ENCODE measurements around the gene FERMT3. TPM values are rescaled to one million over a fixed set of nuclear protein-coding genes. Genes with fewer than 3 reads are reported as not detected.

FERMT3 gene
- total and polyA plus RNA-seq, 2 of the 8 experiments (the other 6 are each of a cell fraction or from before 2014, with no cell fraction given): 1.4 to 3.7 TPM

DNA sequence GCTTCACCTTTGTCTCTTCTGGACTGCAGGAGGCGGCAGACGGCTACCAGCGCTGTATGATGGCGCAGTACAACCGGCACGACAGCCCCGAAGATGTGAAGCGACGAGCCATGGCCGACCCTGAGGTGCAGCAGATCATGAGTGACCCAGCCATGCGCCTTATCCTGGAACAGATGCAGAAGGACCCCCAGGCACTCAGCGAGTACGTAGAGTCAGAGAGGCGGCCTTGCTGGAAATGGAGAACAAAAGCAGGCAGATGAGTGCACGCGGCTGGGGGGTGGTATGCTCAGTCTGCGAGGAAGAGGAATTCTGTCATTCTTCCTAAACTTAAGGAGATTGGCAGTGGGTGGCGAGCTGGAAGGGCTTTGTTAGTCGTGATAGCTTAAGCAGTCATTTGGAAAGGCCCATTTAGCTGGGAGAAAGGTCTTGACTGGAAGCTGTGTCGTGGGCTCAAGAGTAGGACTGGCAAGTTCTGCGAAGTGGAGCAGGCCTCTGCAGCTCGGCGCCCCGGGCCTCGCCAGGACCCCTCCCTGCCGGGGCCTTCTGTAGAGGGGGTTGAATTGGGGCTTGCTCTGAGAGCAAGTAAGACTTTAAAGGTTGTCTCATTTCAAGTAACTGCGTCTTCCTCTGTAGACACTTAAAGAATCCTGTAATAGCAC lies 3.0 kb upstream of the FERMT3 start:
- Histone ChIP-seq H3K27ac (ENCODE audit: low read depth, low read length) (no peak overlapping the region), H4K8ac (ENCODE audit: extremely low read depth, insufficient read depth, low read length) (no peak overlapping the region), H3K18ac (ENCODE audit: extremely low read depth, low read length) (no peak overlapping the region), H3K14ac (ENCODE audit: insufficient read length) (no peak overlapping the region), H3K9ac (replicated peaks in 1 of 4; ENCODE audit: extremely low read depth in 1 of 4, low read depth in 3 of 4, low read length in 3 of 4) (no peak overlapping the region), H3K79me1 (ENCODE audit: low read depth, low read length) (no peaks in the 10 kb centered on the region), H4K5ac (ENCODE audit: insufficient read length, low read depth, low read length) (no peak overlapping the region), H2AK5ac (ENCODE audit: low read depth, low read length) (no peak overlapping the region), H3K79me2 (ENCODE audit: control insufficient read depth in 1 of 2, insufficient read depth in 2 of 2, low read length in 2 of 2) (no peaks in the 10 kb centered on the region), H3K23ac (ENCODE audit: insufficient read length) (no peak overlapping the region), H3K4me2 (ENCODE audit: insufficient read depth in 1 of 2, low read depth in 2 of 2, low read length in 2 of 2) (no peak overlapping the region), H2BK120ac (replicated peaks; ENCODE audit: low read depth, low read length) (no peak overlapping the region), H2BK12ac (ENCODE audit: low read depth, low read length) (no peak overlapping the region), H4K20me1 (replicated peaks in 1 of 2; ENCODE audit: control insufficient read depth in 1 of 2, insufficient read depth in 2 of 2, low read length in 2 of 2) (peaks cover 5 to 21% of the 10 kb centered on the region in 2 experiments), H3K27me3 (replicated peaks in 1 of 4; ENCODE audit: control insufficient read depth in 3 of 4, extremely low read depth in 1 of 4, insufficient read depth in 3 of 4, low read length in 3 of 4) (no peaks in the 10 kb centered on the region; a peak in 1 of 7 replicates), H4K91ac (replicated peaks; ENCODE audit: insufficient read length, low read length) (no peak overlapping the region), H3K9me3 (ENCODE audit: insufficient read depth in 2 of 2, low read depth in 1 of 2, low read length in 1 of 2) (no peaks in the 10 kb centered on the region), H3K4ac (replicated peaks; ENCODE audit: insufficient read length, low read depth, low read length) (no peak overlapping the region), H3K56ac (replicated peaks; ENCODE audit: insufficient read length, low read depth, low read length) (no peak overlapping the region), H3K4me1 (replicated peaks in 1 of 4; ENCODE audit: control insufficient read depth in 3 of 4, insufficient read depth in 4 of 4, low read length in 3 of 4) (peaks cover 0 to 5% (median 0%) of the 10 kb centered on the region in 4 experiments; a peak in 3 of 7 replicates), H2BK5ac (ENCODE audit: low read depth, low read length) (no peak overlapping the region), H2BK15ac (ENCODE audit: low read length) (no peak overlapping the region), H3K4me3 (ENCODE audit: extremely low read depth in 1 of 4, insufficient read depth in 2 of 4, low read depth in 3 of 4, low read length in 4 of 4) (no peak overlapping the region), H2AFZ (ENCODE audit: low read length) (no peak overlapping the region), H3K23me2 (ENCODE audit: low read depth, low read length) (no peaks in the 10 kb centered on the region; the same call in 1 of the 2 replicates), H2BK20ac (ENCODE audit: low read length) (no peak overlapping the region), H3K36me3 (ENCODE audit: control insufficient read depth in 2 of 4, insufficient read depth in 4 of 4, low read length in 3 of 4) (peaks cover 41 to 71% (median 57%) of the 10 kb centered on the region in 4 experiments)
- FAIRE-seq: no peak
- no peak for DNase-seq (ENCODE audit: low read depth in 1 of 2, low spot score in 2 of 2)
- CTCF ChIA-PET (ENCODE audit: partially characterized antibody): interaction anchor here (1.0 to 7.4 kb wide), 21 partner anchors 11 to 208 kb away, joined by 3 to 68 read pairs (median 6); partner anchors contain the start of genes ESRRA, NUDT22, PLCB3 and TRMT112
- POLR2A ChIA-PET (ENCODE audit: partially characterized antibody): interaction anchor here (1.1 to 18.4 kb wide), 4 partner anchors 15 to 41 kb away, joined by 3 to 253 read pairs (median 112); partner anchors contain the start of genes NUDT22, PPP1R14B, STIP1 and TRPT1
- WGBS, 2 experiments (ENCODE audit: extremely low coverage in 1 of 2, insufficient coverage in 1 of 2, insufficient read length in 1 of 2, insufficient replicate concordance in 2 of 2, low coverage in 1 of 2, low lambda C conversion rate in 2 of 2, missing lambda C conversion rate in 1 of 2): 91% methylated on average over 25 of the region's 27 CpGs; no CpG with 5 or more reads in 1 of the 2 experiments
- no peak for TF ChIP-seq SP1 (IDR thresholded peaks at IDR 0.05; ENCODE audit: low read depth, low read length)
- no peak for TF ChIP-seq HDAC6 (IDR thresholded peaks at IDR 0.05; ENCODE audit: low read depth, low read length)
- no peak for TF ChIP-seq POLR2A (IDR thresholded peaks at IDR 0.05; ENCODE audit: control extremely low read depth in 1 of 2, low read depth in 2 of 2, low read length in 2 of 2)
- no peak for TF ChIP-seq NANOG (IDR thresholded peaks at IDR 0.05; ENCODE audit: insufficient read depth, low read depth, low read length, poor library complexity, severe bottlenecking)
- no peak for TF ChIP-seq CTCF (IDR thresholded peaks at IDR 0.05; ENCODE audit: control extremely low read depth in 1 of 3, insufficient read depth in 1 of 3, low read depth in 1 of 3, low read length in 3 of 3)
- TF ChIP-seq SP2 (IDR thresholded peaks at IDR 0.05; ENCODE audit: low read length): no peak
- TF ChIP-seq RXRA (IDR thresholded peaks at IDR 0.05; ENCODE audit: insufficient read depth, low read depth, low read length): no peak
- TF ChIP-seq RNF2 (IDR thresholded peaks at IDR 0.05; ENCODE audit: borderline replicate concordance, low read depth, low read length, missing control alignments, poor library complexity, severe bottlenecking): no peak
- no peak for TF ChIP-seq EP300 (IDR thresholded peaks at IDR 0.05; ENCODE audit: borderline replicate concordance in 1 of 2, low read depth in 2 of 2, low read length in 2 of 2)

Measured in H1 (cell line).